GM12891 (cell line): Measurements from ENCODE around the gene PIK3CD.

Source experiments
- POLR2A ChIP-seq: IDR thresholded peaks from 2 replicates; pipeline ENCODE4 v1.6.1; 2011; ENCODE audit warnings: low read depth, low read length, control low read depth
- POLR2AphosphoS5 ChIP-seq: IDR thresholded peaks from 2 replicates; pipeline ENCODE4 v1.6.1; 2011; ENCODE audit warnings: low read depth, low read length, control low read depth
- POU2F2 ChIP-seq: IDR thresholded peaks from 2 replicates; pipeline ENCODE4 v1.6.1; 2011; ENCODE audit warnings: low read depth, mild to moderate bottlenecking, control low read depth, low read length, moderate library complexity
- SPI1 ChIP-seq: IDR thresholded peaks from 2 replicates; pipeline ENCODE4 v1.6.1; 2011; ENCODE audit warnings: low read depth, low read length, control low read depth
- TAF1 ChIP-seq: IDR thresholded peaks from 2 replicates; pipeline ENCODE4 v1.6.1; 2011; ENCODE audit warnings: low read depth, low read length, control low read depth

- no peak for TF ChIP-seq POLR2A
- TF ChIP-seq POLR2AphosphoS5 = no peak
- TF ChIP-seq TAF1 = no peak
- TF ChIP-seq SPI1 = no peak
- TF ChIP-seq POU2F2 = no peak
Measured at GRCh38 chr1:9603766-9604753, 47.5 kb upstream of the PIK3CD start.
